Nephron progenitor cell (in vitro differentiated cells): ENCODE measurements around the gene TAOK2.

Experiments used
- DNase-seq: peaks from one replicate; pipeline ENCODE4 v3.0.0; 2021
- H3K27ac Mint-ChIP-seq: 2 replicates; pipeline ENCODE4 v1.8.0; 2021; ENCODE audit warnings: mild to moderate bottlenecking, moderate library complexity, mixed read lengths
- H3K27me3 Mint-ChIP-seq: 2 replicates; pipeline ENCODE4 v1.8.0; 2021; ENCODE audit warnings: mild to moderate bottlenecking, low read depth, mixed read lengths; ENCODE audit not compliant: poor library complexity
- H3K36me3 Mint-ChIP-seq: 2 replicates; pipeline ENCODE4 v1.8.0; 2021; ENCODE audit warnings: low read depth, mixed read lengths
- H3K4me1 Mint-ChIP-seq: 2 replicates; pipeline ENCODE4 v1.8.0; 2021; ENCODE audit warnings: mixed read lengths
- H3K4me3 Mint-ChIP-seq: 2 replicates; pipeline ENCODE4 v1.8.0; 2021; ENCODE audit warnings: mild to moderate bottlenecking, moderate library complexity, mixed read lengths
- H3K9me3 Mint-ChIP-seq: 2 replicates; pipeline ENCODE4 v1.8.0; 2021; ENCODE audit warnings: mild to moderate bottlenecking, moderate library complexity, mixed read lengths
- TF ChIP-seq, protein P1 (sequence below): fragments of 200-600 bp; sonication (generic); IDR thresholded peaks from 2 replicates; pipeline ENCODE4 v1.5.0; 2021; ENCODE audit warnings: antibody characterized with exemption

The TAOK2 gene

DNA sequence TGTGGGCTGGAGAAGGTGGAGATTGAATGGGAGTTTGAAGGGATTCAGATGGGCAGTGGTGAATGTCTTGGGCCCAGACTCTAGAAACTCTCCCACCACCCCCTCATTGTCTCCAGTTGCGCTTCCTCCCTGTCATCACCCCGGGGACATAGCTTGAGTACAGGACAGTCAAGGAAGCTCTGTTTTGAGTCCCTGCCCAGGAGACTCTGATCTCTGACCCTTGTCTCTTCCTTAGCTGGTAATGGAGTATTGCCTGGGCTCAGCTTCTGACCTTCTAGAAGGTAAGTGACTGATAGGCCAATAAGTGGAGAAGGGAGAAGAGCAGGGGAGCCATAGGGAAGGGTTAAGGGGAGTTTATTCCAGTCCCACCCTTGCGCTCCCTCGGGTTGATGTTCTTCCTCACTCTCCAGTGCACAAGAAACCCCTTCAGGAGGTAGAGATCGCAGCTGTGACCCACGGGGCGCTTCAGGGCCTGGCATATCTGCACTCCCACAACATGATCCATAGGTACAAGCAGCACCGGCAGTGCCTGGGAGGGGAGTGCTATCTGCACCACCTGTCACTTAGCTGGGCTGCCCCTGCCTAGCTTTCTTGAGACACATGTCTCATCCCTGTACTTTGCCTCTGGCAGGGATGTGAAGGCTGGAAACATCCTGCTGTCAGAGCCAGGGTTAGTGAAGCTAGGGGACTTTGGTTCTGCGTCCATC, 5.0 kb downstream of the TAOK2 start:
- Mint-ChIP-seq H3K4me1 (peaks cover 35% of the 10 kb centered on the region), H3K27me3 (no peaks in the 10 kb centered on the region), H3K9me3 (no peaks in the 10 kb centered on the region), H3K4me3 (no peak overlapping the region), H3K36me3 (peaks cover 42% of the 10 kb centered on the region), H3K27ac (no peak overlapping the region)
- no peak for DNase-seq
- TF ChIP-seq, protein P1, sequence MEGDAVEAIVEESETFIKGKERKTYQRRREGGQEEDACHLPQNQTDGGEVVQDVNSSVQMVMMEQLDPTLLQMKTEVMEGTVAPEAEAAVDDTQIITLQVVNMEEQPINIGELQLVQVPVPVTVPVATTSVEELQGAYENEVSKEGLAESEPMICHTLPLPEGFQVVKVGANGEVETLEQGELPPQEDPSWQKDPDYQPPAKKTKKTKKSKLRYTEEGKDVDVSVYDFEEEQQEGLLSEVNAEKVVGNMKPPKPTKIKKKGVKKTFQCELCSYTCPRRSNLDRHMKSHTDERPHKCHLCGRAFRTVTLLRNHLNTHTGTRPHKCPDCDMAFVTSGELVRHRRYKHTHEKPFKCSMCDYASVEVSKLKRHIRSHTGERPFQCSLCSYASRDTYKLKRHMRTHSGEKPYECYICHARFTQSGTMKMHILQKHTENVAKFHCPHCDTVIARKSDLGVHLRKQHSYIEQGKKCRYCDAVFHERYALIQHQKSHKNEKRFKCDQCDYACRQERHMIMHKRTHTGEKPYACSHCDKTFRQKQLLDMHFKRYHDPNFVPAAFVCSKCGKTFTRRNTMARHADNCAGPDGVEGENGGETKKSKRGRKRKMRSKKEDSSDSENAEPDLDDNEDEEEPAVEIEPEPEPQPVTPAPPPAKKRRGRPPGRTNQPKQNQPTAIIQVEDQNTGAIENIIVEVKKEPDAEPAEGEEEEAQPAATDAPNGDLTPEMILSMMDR, result no peak

DNA sequence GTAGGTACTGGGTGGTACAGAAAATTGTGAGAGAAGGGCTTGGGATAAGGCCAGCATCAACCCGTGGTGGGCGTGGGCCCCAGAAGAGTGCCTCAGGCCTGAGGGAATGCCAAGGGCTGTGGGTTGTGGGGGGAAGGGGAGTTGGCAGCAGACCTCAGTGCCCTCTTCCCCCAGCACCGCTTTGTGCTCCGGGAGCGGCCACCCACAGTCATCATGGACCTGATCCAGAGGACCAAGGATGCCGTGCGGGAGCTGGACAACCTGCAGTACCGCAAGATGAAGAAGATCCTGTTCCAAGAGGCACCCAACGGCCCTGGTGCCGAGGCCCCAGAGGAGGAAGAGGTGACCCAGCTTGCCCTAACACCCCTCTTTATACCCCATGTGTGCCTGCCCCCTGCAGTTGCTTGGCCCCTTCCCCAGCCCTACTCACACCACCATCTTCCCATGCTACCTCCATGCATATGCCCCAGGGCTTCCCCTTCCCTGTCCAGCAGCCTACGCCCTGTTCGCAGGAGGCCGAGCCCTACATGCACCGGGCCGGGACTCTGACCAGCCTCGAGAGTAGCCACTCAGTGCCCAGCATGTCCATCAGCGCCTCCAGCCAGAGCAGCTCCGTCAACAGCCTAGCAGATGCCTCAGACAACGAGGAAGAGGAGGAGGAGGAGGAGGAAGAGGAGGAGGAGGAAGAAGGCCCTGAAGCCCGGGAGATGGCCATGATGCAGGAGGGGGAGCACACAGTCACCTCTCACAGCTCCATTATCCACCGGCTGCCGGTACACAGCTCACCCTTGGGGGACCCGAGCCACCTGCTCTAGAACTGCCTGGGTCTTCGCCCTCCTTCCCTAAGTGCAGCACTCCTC, 9.1 kb downstream of the TAOK2 start:
- DNase-seq, result no peak
- Mint-ChIP-seq H3K4me1 (peaks cover 8% of the 10 kb centered on the region), H3K27me3 (no peaks in the 10 kb centered on the region), H3K27ac (no peak overlapping the region), H3K4me3 (no peak overlapping the region), H3K36me3 (peaks cover 67% of the 10 kb centered on the region), H3K9me3 (no peaks in the 10 kb centered on the region)
- TF ChIP-seq, protein P1, result no peak

DNA sequence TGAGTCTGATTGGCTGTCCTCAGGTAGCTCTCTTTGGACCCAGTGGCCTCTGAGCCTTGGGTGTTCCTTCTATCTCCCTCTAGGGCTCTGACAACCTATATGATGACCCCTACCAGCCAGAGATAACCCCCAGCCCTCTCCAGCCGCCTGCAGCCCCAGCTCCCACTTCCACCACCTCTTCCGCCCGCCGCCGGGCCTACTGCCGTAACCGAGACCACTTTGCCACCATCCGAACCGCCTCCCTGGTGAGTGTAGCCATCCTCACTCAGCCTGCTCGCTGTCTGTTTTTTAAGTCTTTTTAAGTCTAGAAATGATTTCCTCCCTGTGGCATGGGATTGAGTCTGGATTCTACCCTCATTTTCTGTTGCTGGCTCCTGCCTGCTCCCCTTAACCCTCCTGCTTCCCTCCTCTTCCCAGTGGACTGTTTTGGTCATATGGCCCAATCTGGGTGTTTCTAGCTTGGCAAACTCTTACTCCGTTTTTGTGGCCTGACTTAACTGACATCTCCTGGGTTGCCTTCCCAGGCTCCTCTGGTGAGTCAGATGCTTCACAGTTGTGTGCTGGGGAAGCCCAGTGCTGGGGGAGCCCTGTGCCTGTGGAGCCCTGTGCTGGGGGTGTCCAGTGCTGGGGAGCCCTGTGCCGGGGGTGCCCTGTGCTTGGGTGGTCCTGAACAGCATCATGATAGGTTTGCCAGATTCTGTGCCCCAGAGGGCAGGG, 9.9 kb downstream of the TAOK2 start:
- TF ChIP-seq, protein P1, result no peak
- Mint-ChIP-seq H3K4me3 (no peak overlapping the region), H3K36me3 (peaks cover 65% of the 10 kb centered on the region), H3K9me3 (no peaks in the 10 kb centered on the region), H3K27ac (peak overlapping the region; percentile 19), H3K27me3 (no peaks in the 10 kb centered on the region), H3K4me1 (peaks cover 13% of the 10 kb centered on the region)
- DNase-seq, result no peak

DNA sequence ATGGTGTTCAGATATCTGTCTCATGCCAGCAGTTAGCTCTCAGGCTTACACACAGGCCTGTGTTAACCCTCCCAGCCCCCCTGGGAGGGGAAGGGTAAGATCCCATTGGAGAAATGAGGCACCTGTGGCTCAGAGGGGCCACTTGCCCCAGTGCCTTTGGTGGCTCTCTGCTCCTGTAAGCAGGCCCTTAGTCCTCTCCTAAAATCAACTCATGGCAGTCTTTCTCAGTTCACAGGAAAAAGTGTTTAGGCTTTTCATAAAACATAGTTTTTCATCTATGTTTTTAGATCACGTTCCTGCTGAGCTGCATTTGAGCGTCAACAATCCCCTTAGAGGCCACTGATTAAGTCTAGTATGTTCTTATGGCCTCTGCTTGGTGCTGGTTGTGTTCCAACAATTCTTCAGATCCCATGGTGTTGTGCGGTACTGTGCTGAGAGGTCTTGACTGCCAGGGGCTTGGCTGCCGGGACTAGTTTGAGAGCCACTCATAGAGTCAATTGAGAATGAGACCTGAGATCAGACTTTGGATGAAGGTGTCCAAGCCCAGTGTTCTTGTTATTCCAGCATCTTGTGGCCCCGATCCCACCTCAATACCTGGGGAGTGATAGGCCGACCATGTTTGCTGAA, 10.6 kb downstream of the TAOK2 start:
- no peaks in the 10 kb centered on the region for H3K9me3 Mint-ChIP-seq
- peaks cover 63% of the 10 kb centered on the region for H3K36me3 Mint-ChIP-seq
- no peaks in the 10 kb centered on the region for H3K27me3 Mint-ChIP-seq
- DNase-seq, result no peak
- H3K27ac Mint-ChIP-seq, result peak overlapping the region; percentile 34
- TF ChIP-seq, protein P1, result no peak
- peaks cover 20% of the 10 kb centered on the region for H3K4me1 Mint-ChIP-seq
- no peak overlapping the region for H3K4me3 Mint-ChIP-seq

DNA sequence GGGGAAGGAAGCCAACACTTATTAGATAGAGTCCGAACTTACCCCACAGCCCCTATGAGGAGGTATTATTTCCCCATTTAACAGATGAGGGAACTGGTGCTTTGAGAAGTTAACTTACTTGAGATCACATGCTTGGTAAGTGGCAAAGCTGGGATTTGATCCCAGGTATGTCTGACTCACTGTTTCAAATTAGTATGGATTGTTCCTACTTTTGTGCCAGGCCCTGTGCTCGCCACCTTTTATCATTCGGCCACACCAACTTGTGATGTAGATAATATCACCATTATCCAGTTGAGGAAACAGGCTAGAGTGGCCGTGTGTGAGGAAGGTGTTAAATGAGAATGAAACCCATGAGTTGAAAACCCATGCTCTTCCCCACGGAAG, 11.1 kb downstream of the TAOK2 start:
- Mint-ChIP-seq H3K9me3 (no peaks in the 10 kb centered on the region), H3K4me3 (no peak overlapping the region), H3K27me3 (no peaks in the 10 kb centered on the region), H3K36me3 (peaks cover 63% of the 10 kb centered on the region), H3K4me1 (peaks cover 21% of the 10 kb centered on the region), H3K27ac (peak overlapping the region; percentile 34)
- TF ChIP-seq, protein P1, result no peak
- no peak for DNase-seq
